H1 (cell line): ENCODE results near the gene TMEM220. TPM values are rescaled to one million over a fixed set of nuclear protein-coding genes. Genes with fewer than 3 reads are reported as not detected.

ENCODE experiments used
- ASH2L ChIP-seq: fragments of 200-600, 300-600 bp; sonication (generic); IDR thresholded peaks from one replicate; pipeline ENCODE4 v1.7.1; 2017; ENCODE audit warnings: low read length
- BCL11A ChIP-seq, 2 experiments: IDR thresholded peaks; one replicate each; pipeline ENCODE4 v1.6.1; 2011; ENCODE audit warnings: low read depth in 2 of 2, low read length in 2 of 2, mild to moderate bottlenecking in 2 of 2
- JUND ChIP-seq: IDR thresholded peaks from 2 replicates; pipeline ENCODE4 v1.6.1; 2011; ENCODE audit warnings: mild to moderate bottlenecking, improper control_type of control experiment, low read length
- PHF8 ChIP-seq: fragments of 200-600 bp; sonication (generic); conservative IDR thresholded peaks from 2 replicates; pipeline ENCODE4 v1.7.1; 2012; ENCODE audit warnings: low read depth, mild to moderate bottlenecking, inconsistent platforms, low read length, moderate library complexity
- polyA plus RNA-seq, 7 experiments: library from polyadenylated mRNA; depleted of rRNA in 3 of 7; stranded (reverse) in 5 of 7; unstranded in 2 of 7; fragments of >200 nt in 5 of 7; fragments of 200-250 nt in 2 of 7; gene quantifications; 1 replicate in 5 of 7; 2 replicates in 1 of 7; 4 replicates in 1 of 7; pipeline versions ENCODE4 v1.2.1 to v1.2.3, GENCODE V29; 2011 to 2013; ENCODE audit warnings: missing spikeins in 2 of 7, mixed read lengths in 2 of 7
- total RNA-seq: library from RNA; stranded (reverse); fragmentation: NEBNext Ultra II Directional; extraction: Animal tissue kit (Norgen Biotek cat#: 25700); gene quantifications from 2 replicates; pipeline ENCODE4 v1.2.1, GENCODE V29; 2021

TMEM220 gene
- total and polyA plus RNA-seq, 2 of the 8 experiments (the other 6 are each of a cell fraction or from before 2014, with no cell fraction given) = 3.8 to 4.1 TPM

GRCh38 chr17:10742431-10742830, 12.6 kb upstream of the TMEM220 start (continued):
- TF ChIP-seq PHF8 (no peak), ASH2L (no peak), BCL11A (IDR thresholded peaks at IDR 0.05; ENCODE audit: low read depth in 2 of 2, low read length in 2 of 2) (no peak), JUND (no peak)
